RPMI7951 (cell line): ENCODE data around the gene JAM3. TPM values are rescaled to one million over a fixed set of nuclear protein-coding genes. Genes with fewer than 3 reads are reported as not detected.

Experiments
- DNase-seq: peaks from one replicate; pipeline ENCODE4 v3.0.0-alpha.2; 2012; ENCODE audit warnings: low read depth
- total RNA-seq: library from RNA; depleted of rRNA; stranded (reverse); fragments of >200 nt; shearing (Covaris generic); gene quantifications from 2 replicates; pipeline ENCODE4 v1.2.3, GENCODE V29; 2014

JAM3 gene
- total RNA-seq, 1 experiment from 2014 or later: 49.1 TPM

GRCh38 chr11:134145715-134146114 lies 76.8 kb downstream of the JAM3 start:
- no peak for DNase-seq

- DNase-seq: no peak
Observed at GRCh38 chr11:134146598-134146997, 77.7 kb downstream of the JAM3 start.

- DNase-seq: no peak
Observed at GRCh38 chr11:134149371-134149770, 80.5 kb downstream of the JAM3 start.

- no peak for DNase-seq
Observed at GRCh38 chr11:134150195-134150903, 81.5 kb downstream of the JAM3 start.

GRCh38 chr11:134151083-134151747 lies 82.3 kb downstream of the JAM3 start:
- no peak for DNase-seq

- no peak for DNase-seq
Observed at GRCh38 chr11:134152696-134153095, 83.8 kb downstream of the JAM3 start.

- DNase-seq: no peak
Observed at GRCh38 chr11:134153147-134153905, 84.5 kb downstream of the JAM3 start.

- DNase-seq: no peak
Observed at GRCh38 chr11:134154441-134154840, 85.6 kb downstream of the JAM3 start.

- no peak for DNase-seq
Observed at GRCh38 chr11:134155456-134155855, 86.6 kb downstream of the JAM3 start.

GRCh38 chr11:134155946-134156865 lies 87.3 kb downstream of the JAM3 start:
- no peak for DNase-seq

- DNase-seq: no peak
Observed at GRCh38 chr11:134157451-134157850, 88.6 kb downstream of the JAM3 start.

- no peak for DNase-seq
Observed at GRCh38 chr11:134158023-134158422, 89.2 kb downstream of the JAM3 start.

- DNase-seq: no peak
Observed at GRCh38 chr11:134159652-134160051, 90.8 kb downstream of the JAM3 start.

GRCh38 chr11:134164490-134165370 lies 95.9 kb downstream of the JAM3 start:
- no peak for DNase-seq

- no peak for DNase-seq
Observed at GRCh38 chr11:134170177-134170918, 101.5 kb downstream of the JAM3 start.

GRCh38 chr11:134170919-134171281 lies 102.0 kb downstream of the JAM3 start:
- no peak for DNase-seq

GRCh38 chr11:134171951-134172350 lies 103.1 kb downstream of the JAM3 start:
- no peak for DNase-seq

- DNase-seq: no peak
Observed at GRCh38 chr11:134173296-134173695, 104.4 kb downstream of the JAM3 start.

- no peak for DNase-seq
Observed at GRCh38 chr11:134176284-134176683, 107.4 kb downstream of the JAM3 start.
